Endothelial cell of umbilical vein (primary cell): ENCODE measurements around the gene HHLA2. TPM values are rescaled to one million over a fixed set of nuclear protein-coding genes. Genes with fewer than 3 reads are reported as not detected.

ENCODE experiments used
- BruUV-seq: library from RNA; stranded (reverse); fragments of 400-500 nt; replicated peaks from 2 replicates; lab custom pipeline; 2021; lab: Mats Ljungman, UMichigan
- CTCF ChIA-PET: fragments of 300-600, 350-600 bp; sonication (Branson Sonifier 250); formaldehyde crosslinking; loops from one replicate; lab custom pipeline; 2021; ENCODE audit warnings: antibody characterized with exemption, inconsistent platforms; lab: Charles Lee
- POLR2A ChIA-PET: fragments of 300-600, 350-600 bp; sonication (Branson Sonifier 250); formaldehyde crosslinking; loops from one replicate; lab custom pipeline; 2021; ENCODE audit warnings: antibody characterized with exemption, inconsistent platforms; lab: Charles Lee
- DNase-seq: peaks from one replicate; pipeline ENCODE4 v3.0.0-alpha.2; 2011; ENCODE audit warnings: low read depth, low spot score
- FAIRE-seq: peaks from 2 replicates; lab custom pipeline; 2011; peaks lifted over from hg19 to GRCh38; lab: Jason Lieb, UNC
- H2AFZ ChIP-seq: 2 replicates; pipeline ENCODE4 v1.6.0; 2012; ENCODE audit warnings: low read depth, low read length, control low read depth, inconsistent platforms
- H3K27ac ChIP-seq: 2 replicates; pipeline ENCODE4 v1.5.1; 2011; ENCODE audit warnings: low read depth, mild to moderate bottlenecking, control low read depth, low read length, moderate library complexity; ENCODE audit not compliant: insufficient read depth
- H3K27me3 ChIP-seq, 2 experiments: 2 replicates each; pipeline versions ENCODE4 v1.6.0 to v1.6.1; 2011; ENCODE audit warnings: low read length in 2 of 2, mixed read lengths in 1 of 2; ENCODE audit not compliant: control insufficient read depth in 2 of 2, insufficient read depth in 2 of 2
- H3K36me3 ChIP-seq, 2 experiments: 2 replicates in 1 of 2; 3 replicates in 1 of 2; pipeline ENCODE4 v1.5.1; 2011; ENCODE audit warnings: low read length in 2 of 2, mild to moderate bottlenecking in 1 of 2, moderate library complexity in 1 of 2; ENCODE audit not compliant: control insufficient read depth in 2 of 2, insufficient read depth in 2 of 2; ENCODE audit errors: extremely low read depth in 1 of 2
- H3K4me1 ChIP-seq: 3 replicates; pipeline ENCODE4 v1.5.1; 2011; ENCODE audit warnings: mild to moderate bottlenecking, low read length; ENCODE audit not compliant: control insufficient read depth, insufficient read depth; ENCODE audit errors: extremely low read depth
- H3K4me2 ChIP-seq: 2 replicates; pipeline ENCODE4 v1.6.1; 2011; ENCODE audit warnings: low read length, control low read depth, mixed read lengths; ENCODE audit not compliant: insufficient read depth
- H3K4me3 ChIP-seq, 3 experiments: fragments of 200-600 bp in 1 of 3; sonication (generic), shearing (Covaris generic) in 1 of 3; replicated peaks in 1 of 3; 2 replicates each; pipeline ENCODE4 v1.5.1; 2011 to 2016; ENCODE audit warnings: control low read depth in 3 of 3, low read length in 3 of 3, mild to moderate bottlenecking in 2 of 3, inconsistent platforms in 1 of 3, low read depth in 1 of 3, moderate library complexity in 1 of 3; ENCODE audit not compliant: insufficient read depth in 1 of 3
- H3K79me2 ChIP-seq: 2 replicates; pipeline ENCODE4 v1.6.0; 2012; ENCODE audit warnings: low read length, inconsistent platforms; ENCODE audit not compliant: control insufficient read depth, insufficient read depth
- H3K9ac ChIP-seq: replicated peaks from 2 replicates; pipeline ENCODE3; 2011; ENCODE audit warnings: low read length, control low read depth; ENCODE audit not compliant: insufficient read depth; ENCODE audit errors: extremely low read depth
- H3K9me1 ChIP-seq: replicated peaks from 3 replicates; pipeline ENCODE4 v1.6.0; 2011; ENCODE audit warnings: mild to moderate bottlenecking, low read length; ENCODE audit not compliant: control insufficient read depth, insufficient read depth; ENCODE audit errors: extremely low read depth
- H3K9me3 ChIP-seq: replicated peaks from 2 replicates; pipeline ENCODE4 v1.5.1; 2012; ENCODE audit warnings: low read length, inconsistent platforms; ENCODE audit not compliant: control insufficient read depth, insufficient read depth
- H4K20me1 ChIP-seq: replicated peaks from 2 replicates; pipeline ENCODE3; 2011; ENCODE audit warnings: mild to moderate bottlenecking, low read length; ENCODE audit not compliant: control insufficient read depth, insufficient read depth; ENCODE audit errors: extremely low read depth
- EZH2 ChIP-seq: IDR thresholded peaks from 2 replicates; pipeline ENCODE4 v1.6.1; 2012; ENCODE audit warnings: borderline replicate concordance, low read depth, mild to moderate bottlenecking, moderate library complexity, low read length, inconsistent platforms; ENCODE audit not compliant: severe bottlenecking
- FOS ChIP-seq: IDR thresholded peaks from 2 replicates; pipeline ENCODE4 v1.6.1; 2011; ENCODE audit warnings: mild to moderate bottlenecking, low read length, moderate library complexity, borderline replicate concordance; ENCODE audit not compliant: insufficient read depth
- GATA2 ChIP-seq: IDR thresholded peaks from 2 replicates; pipeline ENCODE4 v1.7.0; 2011; ENCODE audit warnings: low read depth, mild to moderate bottlenecking, moderate library complexity, mixed read lengths, low read length; ENCODE audit not compliant: insufficient read length, insufficient read depth
- JUN ChIP-seq: IDR thresholded peaks from 2 replicates; pipeline ENCODE4 v1.6.1; 2011; ENCODE audit warnings: borderline replicate concordance, low read depth; ENCODE audit not compliant: insufficient read length, insufficient read depth
- MAX ChIP-seq: IDR thresholded peaks from 2 replicates; pipeline ENCODE4 v1.6.1; 2011; ENCODE audit not compliant: insufficient read depth, insufficient read length
- MYC ChIP-seq: IDR thresholded peaks from one replicate; pipeline ENCODE4 v1.6.1; 2011; ENCODE audit warnings: mild to moderate bottlenecking, low read depth, low read length
- POLR2A ChIP-seq: IDR thresholded peaks from 2 replicates; pipeline ENCODE4 v1.6.1; 2012; ENCODE audit warnings: low read depth, mild to moderate bottlenecking, control low read depth, low read length
- POLR2AphosphoS5 ChIP-seq: IDR thresholded peaks from 2 replicates; pipeline ENCODE4 v1.6.1; 2012; ENCODE audit warnings: low read depth, mild to moderate bottlenecking, control low read depth, low read length, moderate library complexity; ENCODE audit not compliant: insufficient read depth
- dilution Hi-C: fragments of 300-500 bp; cut with MboI; formaldehyde crosslinking; loops from one replicate; pipeline ENCODE4 v1.15.0; 2019; ENCODE audit warnings: low sequenced_read_pairs; ENCODE audit not compliant: extremely low pct_ligation_motif_present
- intact Hi-C: fragments of 100-400 bp; cut with micrococcal nuclease; formaldehyde crosslinking; loops from one replicate; pipeline ENCODE4 v1.10.0; 2022
- polyA plus RNA-seq, 4 experiments: library from polyadenylated mRNA; depleted of rRNA in 3 of 4; stranded (reverse) in 3 of 4; unstranded in 1 of 4; fragments of >200 nt; gene quantifications; 2 replicates each; pipeline versions ENCODE4 v1.2.1 to v1.2.3, GENCODE V29; 2011 to 2012; ENCODE audit warnings: missing spikeins in 1 of 4
- total RNA-seq: library from RNA; stranded (reverse); gene quantifications from 2 replicates; pipeline ENCODE4 v1.2.3, GENCODE V29; 2021
- TF ChIP-seq, protein P1 (sequence below), 2 donors: IDR thresholded peaks; 1 replicate in 1 of 2; 2 replicates in 1 of 2; pipeline ENCODE4 v1.5.1; 2011; ENCODE audit warnings: low read length in 2 of 2, mild to moderate bottlenecking in 2 of 2, moderate library complexity in 2 of 2, control low read depth in 1 of 2, inconsistent platforms in 1 of 2, low read depth in 1 of 2; ENCODE audit not compliant: insufficient read depth in 1 of 2; ENCODE audit errors: extremely low read depth in 1 of 2

Gene HHLA2
- total and polyA plus RNA-seq, 2 donors (not counting 3 experiments of a cell fraction or from before 2014, with no cell fraction given) = not detected

- Histone ChIP-seq H3K27me3 (no peaks in the 10 kb centered on the region), H3K9me3 (no peaks in the 10 kb centered on the region), H2AFZ (no peak overlapping the region), H3K4me1 (no peaks in the 10 kb centered on the region), H3K4me2 (no peak overlapping the region), H3K4me3 (no peak overlapping the region), H3K27ac (no peak overlapping the region), H3K79me2 (no peaks in the 10 kb centered on the region), H4K20me1 (no peaks in the 10 kb centered on the region), H3K9me1 (no peaks in the 10 kb centered on the region), H3K36me3 (no peaks in the 10 kb centered on the region), H3K9ac (no peak overlapping the region)
- POLR2A ChIA-PET = no interaction called here
- dilution Hi-C loops (no loop called here), intact Hi-C loops (no loop called here)
- FAIRE-seq (no peak), DNase-seq (no peak)
- CTCF ChIA-PET = interaction anchor here (0.7 to 3.5 kb wide), 3 partner anchors 222 to 465 kb away, joined by 3 to 30 read pairs (median 4); no protein-coding TSS in a partner anchor
- no TSS peak for BruUV-seq
- TF ChIP-seq, protein P1, sequence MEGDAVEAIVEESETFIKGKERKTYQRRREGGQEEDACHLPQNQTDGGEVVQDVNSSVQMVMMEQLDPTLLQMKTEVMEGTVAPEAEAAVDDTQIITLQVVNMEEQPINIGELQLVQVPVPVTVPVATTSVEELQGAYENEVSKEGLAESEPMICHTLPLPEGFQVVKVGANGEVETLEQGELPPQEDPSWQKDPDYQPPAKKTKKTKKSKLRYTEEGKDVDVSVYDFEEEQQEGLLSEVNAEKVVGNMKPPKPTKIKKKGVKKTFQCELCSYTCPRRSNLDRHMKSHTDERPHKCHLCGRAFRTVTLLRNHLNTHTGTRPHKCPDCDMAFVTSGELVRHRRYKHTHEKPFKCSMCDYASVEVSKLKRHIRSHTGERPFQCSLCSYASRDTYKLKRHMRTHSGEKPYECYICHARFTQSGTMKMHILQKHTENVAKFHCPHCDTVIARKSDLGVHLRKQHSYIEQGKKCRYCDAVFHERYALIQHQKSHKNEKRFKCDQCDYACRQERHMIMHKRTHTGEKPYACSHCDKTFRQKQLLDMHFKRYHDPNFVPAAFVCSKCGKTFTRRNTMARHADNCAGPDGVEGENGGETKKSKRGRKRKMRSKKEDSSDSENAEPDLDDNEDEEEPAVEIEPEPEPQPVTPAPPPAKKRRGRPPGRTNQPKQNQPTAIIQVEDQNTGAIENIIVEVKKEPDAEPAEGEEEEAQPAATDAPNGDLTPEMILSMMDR (IDR thresholded peaks at IDR 0.05; ENCODE audit: extremely low read depth in 1 of 2, insufficient read depth in 1 of 2, low read depth in 1 of 2, low read length in 2 of 2) = no peak
- no peak for TF ChIP-seq JUN
- TF ChIP-seq MAX = no peak
- no peak for TF ChIP-seq EZH2
- TF ChIP-seq POLR2A = no peak
- TF ChIP-seq MYC = no peak
- TF ChIP-seq POLR2AphosphoS5 = no peak
- no peak for TF ChIP-seq GATA2
- TF ChIP-seq FOS = no peak
Observed at GRCh38 chr3:108403198-108403597, 106.8 kb downstream of the HHLA2 start.
